ENCODE data around the gene MT1X.

The MT1X gene

GRCh38 chr16:56679818-56680217 is 2.5 kb upstream of the MT1X start:
- no peak for DNase-seq

- DNase-seq: no peak
Observed at GRCh38 chr16:56682703-56683397, 580 bp downstream of the MT1X start.

GRCh38 chr16:56683424-56684172 is 1.3 kb downstream of the MT1X start:
- DNase-seq: no peak

GRCh38 chr16:56684256-56684925 is 2.1 kb downstream of the MT1X start:
- DNase-seq: no peak

- no peak for DNase-seq
Observed at GRCh38 chr16:56684926-56685590, 2.8 kb downstream of the MT1X start.

GRCh38 chr16:56686758-56687157 is 4.5 kb downstream of the MT1X start:
- DNase-seq: no peak

- DNase-seq: no peak
Observed at GRCh38 chr16:56688762-56689161, 6.5 kb downstream of the MT1X start.

GRCh38 chr16:56689171-56689570 is 6.9 kb downstream of the MT1X start:
- no peak for DNase-seq

- DNase-seq: no peak
Observed at GRCh38 chr16:56690420-56691122, 8.3 kb downstream of the MT1X start.

- DNase-seq: no peak
Observed at GRCh38 chr16:56691885-56692284, 9.6 kb downstream of the MT1X start.

- DNase-seq: no peak
Observed at GRCh38 chr16:56695246-56695645, 13.0 kb downstream of the MT1X start.

- no peak for DNase-seq
Observed at GRCh38 chr16:56697456-56698155, 15.3 kb downstream of the MT1X start.

- DNase-seq: no peak
Observed at GRCh38 chr16:56700195-56700594, 17.9 kb downstream of the MT1X start.

- no peak for DNase-seq
Observed at GRCh38 chr16:56700631-56701030, 18.4 kb downstream of the MT1X start.

- no peak for DNase-seq
Observed at GRCh38 chr16:56701534-56701933, 19.3 kb downstream of the MT1X start.

GRCh38 chr16:56702836-56703235 is 20.6 kb downstream of the MT1X start:
- DNase-seq: no peak

GRCh38 chr16:56708525-56709442 is 26.5 kb downstream of the MT1X start:
- no peak for DNase-seq

GRCh38 chr16:56709443-56710040 is 27.3 kb downstream of the MT1X start:
- no peak for DNase-seq

- no peak for DNase-seq
Observed at GRCh38 chr16:56710181-56710737, 28.0 kb downstream of the MT1X start.

- no peak for DNase-seq
Observed at GRCh38 chr16:56711862-56712261, 29.6 kb downstream of the MT1X start.
